WTC11 (cell line): ENCODE measurements around the gene TNFSF9. TPM values are rescaled to one million over a fixed set of nuclear protein-coding genes. Genes with fewer than 3 reads are reported as not detected.

Source experiments
- ATAC-seq: fragments of 200-7000 bp; cut with Tn5 transposase; 2 replicates; pipeline ENCODE4 v1.10.0; 2021; ENCODE audit warnings: mild to moderate bottlenecking, moderate library complexity
- CTCF ChIA-PET: fragments of 300-600 bp; sonication (Branson Sonifier 250); formaldehyde crosslinking; loops from one replicate; lab custom pipeline; 2021; ENCODE audit warnings: antibody characterized with exemption; lab: Charles Lee
- POLR2A ChIA-PET: fragments of 350-600 bp; sonication (Branson Sonifier 250); formaldehyde crosslinking; loops from one replicate; lab custom pipeline; 2021; ENCODE audit warnings: antibody characterized with exemption; lab: Charles Lee
- DNase-seq: peaks from one replicate; pipeline ENCODE4 v3.0.0; 2021; ENCODE audit warnings: low spot score
- H3K27ac Mint-ChIP-seq: 2 replicates; pipeline ENCODE4 v1.8.0; 2021; ENCODE audit warnings: mixed read lengths
- H3K27me3 Mint-ChIP-seq: 2 replicates; pipeline ENCODE4 v1.8.0; 2021; ENCODE audit warnings: low read depth, mild to moderate bottlenecking, moderate library complexity, mixed read lengths
- H3K36me3 Mint-ChIP-seq: 2 replicates; pipeline ENCODE4 v1.8.0; 2021; ENCODE audit warnings: mixed read lengths
- H3K4me1 Mint-ChIP-seq: 2 replicates; pipeline ENCODE4 v1.8.0; 2022; ENCODE audit warnings: mixed read lengths
- H3K4me3 Mint-ChIP-seq: 2 replicates; pipeline ENCODE4 v1.8.0; 2021; ENCODE audit warnings: mild to moderate bottlenecking, moderate library complexity, mixed read lengths
- H3K9me3 Mint-ChIP-seq: 2 replicates; pipeline ENCODE4 v1.8.0; 2021; ENCODE audit warnings: mixed read lengths
- AFF4 ChIP-seq: sonication (generic); formaldehyde crosslinking; IDR thresholded peaks from 2 replicates; pipeline ENCODE4 v1.8.1; 2023; ENCODE audit warnings: mild to moderate bottlenecking, missing genetic modification reagents, borderline replicate concordance
- ATF3 ChIP-seq: sonication (generic); formaldehyde crosslinking; conservative IDR thresholded peaks from 2 replicates; pipeline ENCODE4 v1.8.1; 2022; ENCODE audit warnings: mild to moderate bottlenecking, missing genetic modification reagents
- CDX4 ChIP-seq: fragments of 250-450 bp; sonication (Bioruptor Pico); IDR thresholded peaks from 2 replicates; pipeline ENCODE4 v1.9.0; 2021; ENCODE audit warnings: moderate library complexity, mild to moderate bottlenecking, inconsistent platforms, borderline replicate concordance
- ESRRA ChIP-seq: sonication (generic); formaldehyde crosslinking; IDR thresholded peaks from 2 replicates; pipeline ENCODE4 v1.8.1; 2022; ENCODE audit warnings: mild to moderate bottlenecking, missing genetic modification reagents, borderline replicate concordance
- ETV6 ChIP-seq: sonication (generic); formaldehyde crosslinking; IDR thresholded peaks from 2 replicates; pipeline ENCODE4 v1.8.1; 2022; ENCODE audit warnings: mild to moderate bottlenecking, missing genetic modification reagents
- FOXK1 ChIP-seq: sonication (generic); formaldehyde crosslinking; IDR thresholded peaks from 2 replicates; pipeline ENCODE4 v1.8.0; 2022; ENCODE audit warnings: mild to moderate bottlenecking, moderate library complexity, missing genetic modification reagents
- FOXP4 ChIP-seq: sonication (generic); formaldehyde crosslinking; IDR thresholded peaks from 2 replicates; pipeline ENCODE4 v1.8.0; 2022; ENCODE audit warnings: mild to moderate bottlenecking, missing genetic modification reagents
- HMGA2 ChIP-seq: fragments of 250-450 bp; sonication (Bioruptor Pico); IDR thresholded peaks from 2 replicates; pipeline ENCODE4 v1.4.0; 2021; ENCODE audit warnings: mild to moderate bottlenecking, moderate library complexity
- MAX ChIP-seq: sonication (generic); formaldehyde crosslinking; IDR thresholded peaks from 2 replicates; pipeline ENCODE4 v1.8.0; 2022; ENCODE audit warnings: mild to moderate bottlenecking, missing genetic modification reagents
- MXD4 ChIP-seq: fragments of 250-450 bp; sonication (Bioruptor Pico); IDR thresholded peaks from 2 replicates; pipeline ENCODE4 v1.8.0; 2021; ENCODE audit warnings: mild to moderate bottlenecking, moderate library complexity, borderline replicate concordance
- NFE2L1 ChIP-seq: sonication (generic); formaldehyde crosslinking; IDR thresholded peaks from 2 replicates; pipeline ENCODE4 v1.8.1; 2023; ENCODE audit warnings: missing genetic modification reagents
- NR1H2 ChIP-seq: sonication (generic); formaldehyde crosslinking; IDR thresholded peaks from 2 replicates; pipeline ENCODE4 v1.9.0; 2021; ENCODE audit warnings: mild to moderate bottlenecking, moderate library complexity, missing genetic modification reagents
- SMAD4 ChIP-seq: sonication (generic); formaldehyde crosslinking; IDR thresholded peaks from 2 replicates; pipeline ENCODE4 v1.8.0; 2022; ENCODE audit warnings: mild to moderate bottlenecking, missing genetic modification reagents
- TCF7 ChIP-seq: sonication (generic); formaldehyde crosslinking; IDR thresholded peaks from 2 replicates; pipeline ENCODE4 v1.8.0; 2022; ENCODE audit warnings: mild to moderate bottlenecking, low read depth, missing genetic modification reagents, moderate library complexity
- ZBTB21 ChIP-seq: sonication (generic); formaldehyde crosslinking; IDR thresholded peaks from 2 replicates; pipeline ENCODE4 v1.8.1; 2023; ENCODE audit warnings: mild to moderate bottlenecking, missing genetic modification reagents, borderline replicate concordance
- ZNF121 ChIP-seq: sonication (generic); formaldehyde crosslinking; IDR thresholded peaks from 2 replicates; pipeline ENCODE4 v1.8.0; 2023; ENCODE audit warnings: missing genetic modification reagents
- ZNF138 ChIP-seq: sonication (generic); formaldehyde crosslinking; conservative IDR thresholded peaks from 2 replicates; pipeline ENCODE4 v1.8.1; 2022; ENCODE audit warnings: mild to moderate bottlenecking, moderate library complexity, missing genetic modification reagents
- ZNF281 ChIP-seq: sonication (generic); formaldehyde crosslinking; IDR thresholded peaks from 2 replicates; pipeline ENCODE4 v1.8.0; 2023; ENCODE audit warnings: mild to moderate bottlenecking, missing genetic modification reagents
- ZNF317 ChIP-seq: sonication (generic); formaldehyde crosslinking; IDR thresholded peaks from 2 replicates; pipeline ENCODE4 v1.8.1; 2023; ENCODE audit warnings: low read depth, mild to moderate bottlenecking, moderate library complexity, missing genetic modification reagents, borderline replicate concordance
- ZNF532 ChIP-seq: fragments of 250-450 bp; sonication (Bioruptor Pico); IDR thresholded peaks from 2 replicates; pipeline ENCODE4 v1.9.0; 2021; ENCODE audit warnings: mild to moderate bottlenecking, borderline replicate concordance
- total RNA-seq: library from RNA; stranded (reverse); gene quantifications from 3 replicates; pipeline ENCODE4 v1.2.3, GENCODE V29; 2021

The TNFSF9 gene
- total RNA-seq, 1 experiment from 2014 or later = 2.9 TPM

- no peak for ATAC-seq
- H3K9me3 Mint-ChIP-seq = no peaks in the 10 kb centered on the region
- no peaks in the 10 kb centered on the region for H3K36me3 Mint-ChIP-seq
- H3K4me1 Mint-ChIP-seq = peaks cover 16% of the 10 kb centered on the region
- H3K27ac Mint-ChIP-seq = no peak overlapping the region
- CTCF ChIA-PET = interaction anchor here (0.8 to 1.1 kb wide), 2 partner anchors 9 to 247 kb away, joined by 3 read pairs; partner anchors contain the start of gene TNFSF9
- TF ChIP-seq ATF3 (no peak), FOXK1 (CRISPR knock-in tag) (no peak), MXD4 (CRISPR knock-in tag) (no peak), FOXP4 (no peak), ZNF281 (CRISPR knock-in tag) (no peak), CDX4 (no peak), SMAD4 (CRISPR knock-in tag) (no peak), ZBTB21 (no peak), ZNF317 (CRISPR knock-in tag) (no peak), HMGA2 (CRISPR knock-in tag) (no peak), AFF4 (CRISPR knock-in tag) (no peak), NFE2L1 (CRISPR knock-in tag) (no peak), NR1H2 (CRISPR knock-in tag) (no peak), ETV6 (CRISPR knock-in tag) (no peak), ZNF138 (no peak), TCF7 (CRISPR knock-in tag) (no peak), ESRRA (no peak), ZNF532 (no peak), MAX (no peak), ZNF121 (no peak)
- TF ChIP-seq, all 79 proteins: peak for 0
- Mint-ChIP-seq H3K4me3 (no peak overlapping the region), H3K27me3 (peaks cover 22% of the 10 kb centered on the region)
- POLR2A ChIA-PET = no interaction called here
- DNase-seq = no peak
Measured at GRCh38 chr19:6521718-6522646, 8.8 kb upstream of the TNFSF9 start.
